Ovary (tissue), 9 donors: ENCODE measurements around the gene RASSF8. TPM values are rescaled to one million over a fixed set of nuclear protein-coding genes. Genes with fewer than 3 reads are reported as not detected.

Experiments used
- DNase-seq, 5 donors: peaks; one replicate each; pipeline ENCODE4 v3.0.0-alpha.2; 2019 to 2020
- H3K27ac ChIP-seq, 2 donors: fragments of 200-600 bp; one replicate each; pipeline versions ENCODE4 v1.5.1 to v1.8.0; 2019 to 2022
- H3K27me3 ChIP-seq: fragments of 200-600 bp; one replicate; pipeline ENCODE4 v1.8.0; 2022
- H3K36me3 ChIP-seq: fragments of 200-600 bp; sonication (generic); one replicate; pipeline ENCODE4 v1.5.1; 2019
- H3K4me1 ChIP-seq: one replicate; pipeline ENCODE4 v1.8.1; 2013; ENCODE audit warnings: mild to moderate bottlenecking, moderate library complexity; ENCODE audit not compliant: insufficient read depth
- H3K4me3 ChIP-seq: fragments of 200-600 bp; sonication (generic); one replicate; pipeline ENCODE4 v1.5.1; 2017
- H3K9me3 ChIP-seq, 2 donors: fragments of 200-600 bp in 1 of 2; sonication (generic) in 1 of 2; one replicate each; pipeline versions ENCODE4 v1.5.1 to v1.8.1; 2013 to 2019; ENCODE audit warnings: mild to moderate bottlenecking in 1 of 2, moderate library complexity in 1 of 2
- CTCF ChIP-seq, 3 donors: fragments of 450-650 bp in 2 of 3; fragments of 200-600 bp in 1 of 3; IDR thresholded peaks; one replicate each; pipeline versions ENCODE4 v1.5.1 to v1.8.0; 2016 to 2022; ENCODE audit warnings: antibody characterized with exemption in 3 of 3, mild to moderate bottlenecking in 1 of 3
- EP300 ChIP-seq: sonication (generic); formaldehyde crosslinking; IDR thresholded peaks from one replicate; pipeline ENCODE4 v1.6.1; 2017; ENCODE audit warnings: antibody characterized with exemption
- POLR2A ChIP-seq: fragments of 450-650 bp; IDR thresholded peaks from one replicate; pipeline ENCODE4 v1.6.1; 2017; ENCODE audit warnings: antibody characterized with exemption, mild to moderate bottlenecking, moderate library complexity
- WGBS, 3 donors: extraction: QIAGEN DNeasy Blood & Tissue Kit in 1 of 3; methylation state at CpG; one replicate each; pipeline versions ENCODE4 v1.1.5 to v1.1.7; 2013 to 2017; 5-methylcytosine and 5-hydroxymethylcytosine counted together
- intact Hi-C, 4 donors: fragments of 100-400 bp; cut with DNase I; formaldehyde crosslinking; loops; one replicate each; pipeline versions ENCODE4 v1.11.0 to v1.15.1; 2022 to 2023
- polyA plus RNA-seq, 2 donors: library from polyadenylated mRNA; stranded (reverse); fragments of 200-250 nt in 1 of 2; fragments of 350-450 nt in 1 of 2; fragmentation: Illumina TruSeq in 1 of 2; extraction: RNeasy Lipid Tissue Mini Kit (QIAGEN cat#74804) in 1 of 2; gene quantifications; one replicate each; pipeline ENCODE4 v1.2.3, GENCODE V29; 2013 to 2014
- total RNA-seq, 7 donors: library from RNA; depleted of rRNA in 2 of 7; stranded (reverse); fragments of >200 nt in 2 of 7; fragmentation: NEBNext Ultra II Directional in 3 of 7; extraction: Animal tissue kit (Norgen Biotek cat#: 25700) in 3 of 7; gene quantifications; one replicate each; pipeline versions ENCODE4 v1.1.0 to v1.2.4, GENCODE V29; 2016 to 2023
- donor health status: DM: no; HTN: no; CAD: no; lungs with moderate emphysema.
- donor health status: DM: no; HTN: no; CAD: no.
- donor health status: Bipolar disorder and iron deficiency.
- donor health status: DM: yes; HTN: yes; CAD: no.
- donor health status: DM: no; HTN: no; CAD: no.
- donor health status: DM: yes; HTN: yes; CAD: no.

The RASSF8 gene
- total and polyA plus RNA-seq, 9 donors, result 16.5 to 134 (median 82.5) TPM

- DNase-seq, result no peak
- H3K9me3 ChIP-seq, result no peaks in the 10 kb centered on the region
- intact Hi-C loops, result no loop called here
- H3K4me1 ChIP-seq, result peaks cover 2% of the 10 kb centered on the region
- H3K27ac ChIP-seq, result no peak overlapping the region
- no peaks in the 10 kb centered on the region for H3K27me3 ChIP-seq
- no peak for TF ChIP-seq CTCF (IDR thresholded peaks at IDR 0.05)
- TF ChIP-seq POLR2A, result no peak
- TF ChIP-seq EP300, result no peak
- H3K36me3 ChIP-seq, result no peaks in the 10 kb centered on the region
- H3K4me3 ChIP-seq, result no peak overlapping the region
Measured at GRCh38 chr12:25943940-25944339, 14.5 kb upstream of the RASSF8 start.

GRCh38 chr12:25949343-25949742 is 9.1 kb upstream of the RASSF8 start:
- Histone ChIP-seq H3K4me1 (no peaks in the 10 kb centered on the region), H3K27ac (no peak overlapping the region), H3K27me3 (no peaks in the 10 kb centered on the region), H3K36me3 (no peaks in the 10 kb centered on the region), H3K4me3 (no peak overlapping the region), H3K9me3 (no peaks in the 10 kb centered on the region)
- TF ChIP-seq POLR2A, result no peak
- TF ChIP-seq EP300, result no peak
- no peak for TF ChIP-seq CTCF (IDR thresholded peaks at IDR 0.05)
- 82 to 98% (median 95%) methylated on average over 4 of the region's 4 CpGs for WGBS, 3 donors
- intact Hi-C loops, result no loop called here
- no peak for DNase-seq

- intact Hi-C loops, result no loop called here
- no peak overlapping the region for H3K27ac ChIP-seq
- no peaks in the 10 kb centered on the region for H3K4me1 ChIP-seq
- WGBS, 3 donors, result 94 to 98% (median 97%) methylated on average over 5 to 6 of the region's 6 CpGs
- H3K27me3 ChIP-seq, result no peaks in the 10 kb centered on the region
- H3K9me3 ChIP-seq, result no peaks in the 10 kb centered on the region
- DNase-seq, result no peak
- no peaks in the 10 kb centered on the region for H3K36me3 ChIP-seq
- TF ChIP-seq CTCF (IDR thresholded peaks at IDR 0.05) (no peak), EP300 (no peak), POLR2A (no peak)
- no peak overlapping the region for H3K4me3 ChIP-seq
Measured at GRCh38 chr12:25950329-25951115, 8.0 kb upstream of the RASSF8 start.

- intact Hi-C loops, result loop anchor here in 1 of 4 donors (5.0 kb wide), 1 partner anchor 69 kb away; no protein-coding TSS in a partner anchor
- Histone ChIP-seq H3K36me3 (no peaks in the 10 kb centered on the region), H3K9me3 (no peaks in the 10 kb centered on the region), H3K4me1 (peaks cover 2% of the 10 kb centered on the region), H3K27ac (peak overlapping the region; percentile 94 to 97), H3K4me3 (peak overlapping the region; percentile 55), H3K27me3 (no peaks in the 10 kb centered on the region)
- DNase-seq, result peak; percentile 21 to 58 (median 38)
- TF ChIP-seq CTCF (IDR thresholded peaks at IDR 0.05) (no peak), POLR2A (no peak), EP300 (no peak)
- 0 to 1% (median 0%) methylated on average over 30 to 38 of the region's 38 CpGs for WGBS, 3 donors
Measured at GRCh38 chr12:25957793-25958427, 572 bp upstream of the RASSF8 start.
